Heart left ventricle (tissue), 13 donors: ENCODE data around the gene STK17B.

ENCODE experiments used
- CTCF ChIP-seq, 12 donors: fragments of 200-600 bp; sonication (generic) in 4 of 12; IDR thresholded peaks; one replicate each; pipeline versions ENCODE4 v1.5.0 to v1.8.0; 2018 to 2022; ENCODE audit warnings: antibody characterized with exemption in 12 of 12, mild to moderate bottlenecking in 5 of 12
- POLR2A ChIP-seq, 2 donors: fragments of 450-650 bp; IDR thresholded peaks; one replicate each; pipeline ENCODE4 v1.6.1; 2017; ENCODE audit warnings: antibody characterized with exemption in 2 of 2, mild to moderate bottlenecking in 2 of 2, moderate library complexity in 2 of 2
- donor health status: ischemic (EF 13 %, LVEDD 7.1; RV severe dilation, severe dysfunction).
- donor health status: DM: no; HTN: yes; CAD: no.
- donor health status: DM: no; HTN: no; CAD: no.
- donor health status: ischemic (EF 25% LVEDD 6.9; RV normal size, moderate dysfunction).
- donor health status: ischemic (EF 25% LVEDD 5.7; RV mildly dilated, moderate dysfunction).
- donor health status: ischemic (EF 35%, LVEDD 5.7; RV mildly dilated, moderate dysfunction).
- donor health status: nonischemic (EF 11% LVEDD 7.7; RV severe dilation, severe dysfunction).
- donor health status: DM: yes; HTN: yes; CAD: no.
- donor health status: PGD.
- donor health status: ischemic (EF 29% LVEDD 5.4; RV normal size, mild dysfunction).
- donor health status: nonischemic (EF 23%, LVEDD 6.1; RV moderate dilation, normal function).

- no peak for TF ChIP-seq CTCF (IDR thresholded peaks at IDR 0.05)
- TF ChIP-seq POLR2A (IDR thresholded peaks at IDR 0.05), result no peak
These were observed 35.2 kb downstream of the STK17B start for GRCh38 chr2:196136151-196136550.
